Type B pancreatic cell (in vitro differentiated cells): ENCODE measurements around the gene SMC5. TPM values are rescaled to one million over a fixed set of nuclear protein-coding genes. Genes with fewer than 3 reads are reported as not detected.

Source experiments
- DNase-seq: peaks from one replicate; pipeline ENCODE4 v3.0.0; 2021; ENCODE audit warnings: mixed read lengths; ENCODE audit not compliant: unreplicated experiment; ENCODE audit errors: extremely low spot score
- H3K27ac Mint-ChIP-seq: 2 replicates; pipeline ENCODE4 v1.8.0; 2021; ENCODE audit warnings: mild to moderate bottlenecking, mixed read lengths
- H3K27me3 Mint-ChIP-seq: 2 replicates; pipeline ENCODE4 v1.8.0; 2021; ENCODE audit warnings: mixed read lengths
- H3K36me3 Mint-ChIP-seq: 2 replicates; pipeline ENCODE4 v1.8.0; 2021; ENCODE audit warnings: mixed read lengths
- H3K4me1 Mint-ChIP-seq: one replicate; pipeline ENCODE4 v1.8.0; 2021; ENCODE audit warnings: mixed read lengths; ENCODE audit not compliant: unreplicated experiment
- H3K4me3 Mint-ChIP-seq: 2 replicates; pipeline ENCODE4 v1.8.0; 2021; ENCODE audit warnings: mild to moderate bottlenecking, mixed read lengths
- H3K9me3 Mint-ChIP-seq: 2 replicates; pipeline ENCODE4 v1.8.0; 2021; ENCODE audit warnings: mixed read lengths
- total RNA-seq: library from RNA; stranded (reverse); gene quantifications from 2 replicates; pipeline ENCODE4 v1.2.1, GENCODE V29; 2021; ENCODE audit warnings: low replicate concordance
- TF ChIP-seq, protein P1 (sequence below): fragments of 200-600 bp; sonication (generic); conservative IDR thresholded peaks from 2 replicates; pipeline ENCODE4 v1.5.0; 2021; ENCODE audit warnings: antibody characterized with exemption, mild to moderate bottlenecking

The SMC5 gene
- total RNA-seq, 1 donor from 2014 or later: 33.9 TPM

DNA sequence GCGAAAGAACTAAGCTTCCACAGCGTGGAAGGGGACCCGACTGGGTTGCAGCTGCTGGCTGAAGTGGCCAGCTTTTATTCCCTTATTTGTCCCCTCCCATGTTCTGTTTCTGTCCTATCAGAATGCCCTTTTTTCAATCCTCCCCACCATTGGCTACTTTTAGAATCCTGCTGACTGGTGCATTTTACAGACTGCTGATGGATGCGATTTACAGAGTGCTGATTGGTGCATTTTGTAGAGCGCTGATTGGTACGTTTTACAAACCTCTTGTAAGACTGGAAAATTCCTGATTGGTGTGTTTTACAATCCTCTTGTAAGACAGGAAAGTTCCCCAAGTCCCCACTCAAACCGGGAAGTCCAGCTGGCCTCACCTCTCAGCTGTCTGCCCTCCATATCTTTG, 105.0 kb downstream of the SMC5 start:
- Mint-ChIP-seq H3K9me3 (no peaks in the 10 kb centered on the region), H3K27ac (no peak overlapping the region), H3K27me3 (no peaks in the 10 kb centered on the region), H3K36me3 (peaks cover 7% of the 10 kb centered on the region), H3K4me3 (no peak overlapping the region), H3K4me1 (no peaks in the 10 kb centered on the region)
- TF ChIP-seq, protein P1, sequence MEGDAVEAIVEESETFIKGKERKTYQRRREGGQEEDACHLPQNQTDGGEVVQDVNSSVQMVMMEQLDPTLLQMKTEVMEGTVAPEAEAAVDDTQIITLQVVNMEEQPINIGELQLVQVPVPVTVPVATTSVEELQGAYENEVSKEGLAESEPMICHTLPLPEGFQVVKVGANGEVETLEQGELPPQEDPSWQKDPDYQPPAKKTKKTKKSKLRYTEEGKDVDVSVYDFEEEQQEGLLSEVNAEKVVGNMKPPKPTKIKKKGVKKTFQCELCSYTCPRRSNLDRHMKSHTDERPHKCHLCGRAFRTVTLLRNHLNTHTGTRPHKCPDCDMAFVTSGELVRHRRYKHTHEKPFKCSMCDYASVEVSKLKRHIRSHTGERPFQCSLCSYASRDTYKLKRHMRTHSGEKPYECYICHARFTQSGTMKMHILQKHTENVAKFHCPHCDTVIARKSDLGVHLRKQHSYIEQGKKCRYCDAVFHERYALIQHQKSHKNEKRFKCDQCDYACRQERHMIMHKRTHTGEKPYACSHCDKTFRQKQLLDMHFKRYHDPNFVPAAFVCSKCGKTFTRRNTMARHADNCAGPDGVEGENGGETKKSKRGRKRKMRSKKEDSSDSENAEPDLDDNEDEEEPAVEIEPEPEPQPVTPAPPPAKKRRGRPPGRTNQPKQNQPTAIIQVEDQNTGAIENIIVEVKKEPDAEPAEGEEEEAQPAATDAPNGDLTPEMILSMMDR: no peak
- no peak for DNase-seq

DNA sequence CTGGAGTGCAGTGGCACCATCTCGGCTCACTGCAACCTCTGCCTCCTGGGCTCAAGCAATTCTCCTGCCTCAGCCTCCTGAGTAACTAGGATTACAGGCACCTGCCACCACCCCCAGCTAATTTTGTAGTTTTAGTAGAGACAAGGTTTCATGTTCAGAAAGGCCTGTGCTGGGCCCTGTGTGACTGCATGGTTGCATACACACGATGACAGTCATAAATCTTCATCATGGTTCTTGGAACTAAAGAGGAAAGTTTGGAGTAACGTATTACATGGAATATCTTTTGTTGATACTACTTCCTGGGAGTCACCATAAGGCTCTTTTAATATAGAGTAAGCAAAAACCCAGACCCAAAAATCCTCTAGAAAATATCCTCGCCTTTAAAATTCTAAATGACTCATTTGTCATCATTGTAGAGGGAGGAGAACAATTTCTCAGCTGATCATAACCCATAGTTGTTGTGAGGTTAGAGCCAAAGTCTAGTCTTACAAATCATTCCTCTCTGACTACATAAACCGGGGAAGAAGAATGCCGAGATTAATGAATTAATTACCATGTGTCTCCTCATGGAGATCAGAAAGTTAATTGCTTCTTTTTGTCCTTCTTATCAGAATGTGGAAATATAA, 108.6 kb downstream of the SMC5 start:
- no peak overlapping the region for H3K27ac Mint-ChIP-seq
- H3K9me3 Mint-ChIP-seq: no peaks in the 10 kb centered on the region
- H3K4me3 Mint-ChIP-seq: no peak overlapping the region
- TF ChIP-seq, protein P1: no peak
- no peak for DNase-seq
- no peaks in the 10 kb centered on the region for H3K27me3 Mint-ChIP-seq
- H3K36me3 Mint-ChIP-seq: peaks cover 7% of the 10 kb centered on the region
- no peaks in the 10 kb centered on the region for H3K4me1 Mint-ChIP-seq

DNA sequence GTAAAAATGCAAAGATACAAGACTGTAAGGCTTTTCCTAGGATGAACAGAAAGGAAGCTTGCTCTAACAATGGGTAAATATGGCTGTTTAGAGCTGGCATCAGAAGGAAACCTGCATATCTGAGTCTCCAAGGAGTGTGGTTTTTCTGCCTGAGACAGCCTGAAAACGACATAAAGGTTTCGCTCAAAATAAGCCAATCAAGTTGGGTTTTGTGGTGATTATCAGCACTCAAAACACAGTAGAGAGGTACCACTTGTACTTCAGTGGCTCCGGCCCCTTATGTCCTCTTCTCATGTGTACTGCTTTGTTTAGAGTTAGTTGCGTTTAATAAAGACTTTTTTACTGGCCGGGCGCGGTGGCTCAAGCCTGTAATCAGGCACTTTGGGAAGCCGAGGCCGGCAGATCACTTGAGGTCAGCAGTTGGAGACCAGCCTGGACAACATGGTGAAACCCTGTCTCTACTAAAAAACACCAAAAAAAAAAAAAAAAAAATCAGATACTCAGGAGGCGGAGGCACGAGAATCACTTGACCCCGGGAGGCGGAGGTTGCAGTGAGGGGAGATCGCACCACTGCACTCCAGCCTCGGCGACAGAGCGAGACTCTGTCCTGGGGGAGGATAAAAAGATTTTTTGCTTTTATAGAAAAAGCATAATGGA, 116.3 kb downstream of the SMC5 start:
- DNase-seq: no peak
- H3K4me1 Mint-ChIP-seq: no peaks in the 10 kb centered on the region
- TF ChIP-seq, protein P1: no peak
- H3K4me3 Mint-ChIP-seq: no peak overlapping the region
- no peaks in the 10 kb centered on the region for H3K27me3 Mint-ChIP-seq
- H3K36me3 Mint-ChIP-seq: no peaks in the 10 kb centered on the region
- H3K27ac Mint-ChIP-seq: no peak overlapping the region
- H3K9me3 Mint-ChIP-seq: no peaks in the 10 kb centered on the region

DNA sequence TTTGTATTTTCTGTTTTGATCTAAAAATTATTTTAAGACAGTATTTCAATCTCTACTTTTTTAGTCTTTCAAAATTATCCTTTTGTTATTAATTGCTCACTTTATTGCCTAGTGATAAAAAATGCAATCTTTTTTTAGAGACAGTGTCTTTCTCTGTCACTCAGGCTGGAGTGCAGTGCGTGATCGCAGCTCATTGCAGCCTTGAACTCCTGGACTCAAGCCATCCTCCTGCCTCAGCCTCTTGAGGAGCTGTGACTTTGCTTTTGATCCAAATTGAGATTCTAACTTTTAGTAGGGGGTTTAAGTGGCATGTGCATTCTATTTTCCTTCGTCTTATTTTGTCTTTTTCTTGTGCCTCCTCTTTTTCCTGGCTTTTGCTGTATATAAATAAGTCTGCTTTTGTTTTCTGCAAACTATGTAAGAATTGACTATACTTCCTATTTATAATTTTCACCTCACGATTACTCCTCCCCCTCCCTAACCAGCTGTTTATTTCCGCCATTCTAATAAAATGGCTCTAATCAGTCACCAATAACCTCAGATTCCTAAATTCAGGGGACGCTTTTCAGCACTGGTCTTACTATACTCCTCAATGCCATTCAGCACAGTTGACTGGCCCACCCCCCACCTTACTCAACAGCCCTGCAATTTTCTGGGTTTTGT, 123.4 kb downstream of the SMC5 start:
- TF ChIP-seq, protein P1: no peak
- no peaks in the 10 kb centered on the region for H3K9me3 Mint-ChIP-seq
- no peaks in the 10 kb centered on the region for H3K27me3 Mint-ChIP-seq
- H3K27ac Mint-ChIP-seq: no peak overlapping the region
- DNase-seq: no peak
- no peaks in the 10 kb centered on the region for H3K4me1 Mint-ChIP-seq
- no peak overlapping the region for H3K4me3 Mint-ChIP-seq
- no peaks in the 10 kb centered on the region for H3K36me3 Mint-ChIP-seq

DNA sequence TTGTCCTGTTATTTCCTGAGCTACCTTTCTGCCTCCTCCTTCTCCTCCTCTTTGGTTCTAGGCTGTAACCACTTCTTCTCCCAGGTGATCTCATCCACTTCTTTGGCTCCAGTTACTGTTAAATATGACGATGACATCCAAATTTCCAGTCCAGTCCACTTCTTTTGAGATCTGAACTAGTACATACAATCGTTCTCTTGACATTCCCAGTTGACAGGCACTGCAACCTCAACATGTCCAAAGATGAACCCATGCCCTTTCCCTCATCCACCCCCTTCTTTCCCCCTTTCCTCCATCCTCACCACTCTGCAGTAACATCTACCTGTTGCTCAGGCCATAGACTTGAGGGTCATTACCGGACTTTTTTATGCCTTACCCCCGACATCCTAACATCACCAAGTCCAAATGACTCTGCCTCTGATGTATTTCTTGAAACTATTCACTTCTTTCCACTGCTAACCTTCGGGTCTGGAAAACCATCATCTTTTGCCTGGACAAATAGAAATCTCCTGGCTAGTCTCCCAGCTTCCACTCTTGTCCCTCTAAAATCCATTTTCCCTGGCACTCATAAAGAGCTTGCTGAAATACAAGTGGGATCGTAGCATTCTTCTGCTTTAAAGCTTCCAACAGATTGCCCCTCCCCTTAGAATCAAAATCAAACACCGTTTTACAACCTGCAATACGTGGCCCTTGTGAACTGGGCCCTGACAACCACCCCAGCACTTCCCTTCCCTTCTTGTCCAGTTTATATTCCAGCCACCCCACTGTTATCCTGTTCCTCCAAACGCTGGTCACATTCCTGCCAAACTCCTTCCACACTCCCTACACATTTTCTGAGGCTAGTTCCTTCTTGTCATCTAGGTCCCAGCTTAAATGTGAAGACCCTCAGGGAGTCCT, 124.2 kb downstream of the SMC5 start:
- H3K4me1 Mint-ChIP-seq: no peaks in the 10 kb centered on the region
- H3K36me3 Mint-ChIP-seq: peaks cover 5% of the 10 kb centered on the region
- no peaks in the 10 kb centered on the region for H3K9me3 Mint-ChIP-seq
- TF ChIP-seq, protein P1: no peak
- DNase-seq: no peak
- H3K27me3 Mint-ChIP-seq: no peaks in the 10 kb centered on the region
- no peak overlapping the region for H3K27ac Mint-ChIP-seq
- H3K4me3 Mint-ChIP-seq: no peak overlapping the region
